Mesenchymal stem cell (in vitro differentiated cells and primary cell): ENCODE results near the gene SLC5A1.

ENCODE experiments used
- DNase-seq: peaks from one replicate; pipeline ENCODE4 v3.0.0-alpha.2; 2013
- H2AFZ ChIP-seq: one replicate; pipeline ENCODE4 v1.6.1; 2013; ENCODE audit warnings: low read depth, mild to moderate bottlenecking, control low read depth, inconsistent platforms, low read length, moderate library complexity
- H2AK5ac ChIP-seq: 2 replicates; pipeline ENCODE4 v1.6.1; 2013; ENCODE audit warnings: low read length, moderate library complexity, mild to moderate bottlenecking, inconsistent platforms; ENCODE audit not compliant: severe bottlenecking
- H2BK120ac ChIP-seq: one replicate; pipeline ENCODE4 v1.6.1; 2013; ENCODE audit warnings: low read depth, mild to moderate bottlenecking, inconsistent platforms, low read length, moderate library complexity
- H2BK12ac ChIP-seq, 2 experiments: one replicate each; pipeline ENCODE4 v1.6.1; 2013; ENCODE audit warnings: inconsistent platforms in 2 of 2, low read length in 2 of 2, mild to moderate bottlenecking in 2 of 2, moderate library complexity in 2 of 2, control low read depth in 1 of 2
- H2BK15ac ChIP-seq: one replicate; pipeline ENCODE4 v1.6.1; 2013; ENCODE audit warnings: mild to moderate bottlenecking, low read depth, inconsistent platforms; ENCODE audit not compliant: poor library complexity, severe bottlenecking
- H2BK5ac ChIP-seq: 2 replicates; pipeline ENCODE4 v1.6.1; 2013; ENCODE audit warnings: low read depth, mild to moderate bottlenecking, low read length, control low read depth, inconsistent platforms; ENCODE audit not compliant: poor library complexity, severe bottlenecking
- H3K14ac ChIP-seq, 2 experiments: one replicate each; pipeline ENCODE4 v1.6.1; 2013; ENCODE audit warnings: inconsistent platforms in 2 of 2, low read length in 2 of 2, control low read depth in 1 of 2, mild to moderate bottlenecking in 1 of 2, moderate library complexity in 1 of 2
- H3K18ac ChIP-seq, 2 experiments: one replicate each; pipeline ENCODE4 v1.6.1; 2013; ENCODE audit warnings: inconsistent platforms in 2 of 2, low read length in 2 of 2, control low read depth in 1 of 2, low read depth in 1 of 2, mild to moderate bottlenecking in 1 of 2
- H3K23ac ChIP-seq, 2 experiments: one replicate each; pipeline ENCODE4 v1.6.1; 2013; ENCODE audit warnings: inconsistent platforms in 2 of 2, low read length in 2 of 2, mild to moderate bottlenecking in 2 of 2, moderate library complexity in 2 of 2, control low read depth in 1 of 2
- H3K27ac ChIP-seq: 2 replicates; pipeline ENCODE4 v1.5.1; 2013; ENCODE audit warnings: mild to moderate bottlenecking, moderate library complexity, low read length, control low read depth, inconsistent platforms; ENCODE audit not compliant: poor library complexity, severe bottlenecking
- H3K27me3 ChIP-seq, 2 experiments: 2 replicates each; pipeline versions ENCODE4 v1.6.1 to v1.7.0; 2013; ENCODE audit warnings: low read length in 2 of 2, mild to moderate bottlenecking in 2 of 2, moderate library complexity in 2 of 2, control low read depth in 1 of 2, inconsistent platforms in 1 of 2; ENCODE audit not compliant: control insufficient read depth in 1 of 2, insufficient read depth in 1 of 2
- H3K36me3 ChIP-seq, 2 experiments: 2 replicates each; pipeline versions ENCODE4 v1.6.1 to v1.7.0; 2013; ENCODE audit warnings: low read length in 2 of 2, control low read depth in 1 of 2, inconsistent platforms in 1 of 2, low read depth in 1 of 2, mild to moderate bottlenecking in 1 of 2; ENCODE audit not compliant: insufficient read depth in 2 of 2, control insufficient read depth in 1 of 2
- H3K4ac ChIP-seq, 2 experiments: one replicate each; pipeline ENCODE4 v1.6.1; 2013; ENCODE audit warnings: inconsistent platforms in 2 of 2, low read length in 2 of 2, mild to moderate bottlenecking in 2 of 2, moderate library complexity in 2 of 2, control low read depth in 1 of 2, low read depth in 1 of 2
- H3K4me1 ChIP-seq: 2 replicates; pipeline ENCODE4 v1.6.1; 2013; ENCODE audit warnings: low read depth, low read length, control low read depth; ENCODE audit not compliant: control insufficient read depth, insufficient read depth
- H3K4me2 ChIP-seq: 2 replicates; pipeline ENCODE4 v1.6.1; 2013; ENCODE audit warnings: low read length, mild to moderate bottlenecking, inconsistent platforms; ENCODE audit not compliant: poor library complexity, severe bottlenecking
- H3K4me3 ChIP-seq, 2 experiments: 2 replicates each; pipeline versions ENCODE4 v1.5.1 to v1.7.0; 2013; ENCODE audit warnings: low read length in 2 of 2, mild to moderate bottlenecking in 2 of 2, control low read depth in 1 of 2, low read depth in 1 of 2; ENCODE audit not compliant: insufficient read depth in 1 of 2
- H3K79me1 ChIP-seq: replicated peaks from 2 replicates; pipeline ENCODE4 v1.6.1; 2013; ENCODE audit warnings: mild to moderate bottlenecking, control low read depth, low read length, inconsistent platforms; ENCODE audit not compliant: poor library complexity, severe bottlenecking
- H3K9ac ChIP-seq: 2 replicates; pipeline ENCODE4 v1.7.0; 2013; ENCODE audit warnings: mild to moderate bottlenecking, low read length, moderate library complexity
- H3K9me3 ChIP-seq: 2 replicates; pipeline ENCODE4 v1.7.0; 2013; ENCODE audit warnings: mild to moderate bottlenecking, low read length; ENCODE audit not compliant: control insufficient read depth
- H4K8ac ChIP-seq: one replicate; pipeline ENCODE4 v1.6.1; 2013; ENCODE audit warnings: inconsistent platforms, mild to moderate bottlenecking, low read length, moderate library complexity
- H4K91ac ChIP-seq: one replicate; pipeline ENCODE4 v1.6.1; 2013; ENCODE audit warnings: mild to moderate bottlenecking, low read length, inconsistent platforms
- WGBS: methylation state at CpG from one replicate; pipeline ENCODE4 v1.1.7; 2013; ENCODE audit warnings: mixed read lengths; 5-methylcytosine and 5-hydroxymethylcytosine counted together

Gene SLC5A1

GRCh38 chr22:32083000-32083399 lies 39.9 kb downstream of the SLC5A1 start:
- no peak overlapping the region for H2AFZ ChIP-seq
- no peak overlapping the region for H3K18ac ChIP-seq
- H4K91ac ChIP-seq = no peak overlapping the region
- H4K8ac ChIP-seq = no peak overlapping the region
- no peak overlapping the region for H2BK12ac ChIP-seq
- H3K79me1 ChIP-seq = no peaks in the 10 kb centered on the region
- no peak overlapping the region for H3K4me2 ChIP-seq
- H2BK5ac ChIP-seq = no peak overlapping the region
- H3K27ac ChIP-seq = no peak overlapping the region
- H2BK120ac ChIP-seq = no peak overlapping the region
- H3K36me3 ChIP-seq = no peaks in the 10 kb centered on the region
- 79% methylated on average over 6 of the region's 6 CpGs for WGBS
- no peaks in the 10 kb centered on the region for H3K9me3 ChIP-seq
- no peak overlapping the region for H2AK5ac ChIP-seq
- H3K4me3 ChIP-seq = no peak overlapping the region
- H3K9ac ChIP-seq = no peak overlapping the region
- H2BK15ac ChIP-seq = no peak overlapping the region
- H3K14ac ChIP-seq = peak overlapping the region in 1 of 2 experiments; percentile 23
- H3K4me1 ChIP-seq = peaks cover 6% of the 10 kb centered on the region
- H3K23ac ChIP-seq = no peak overlapping the region
- no peak overlapping the region for H3K4ac ChIP-seq
- H3K27me3 ChIP-seq = peaks cover 0 to 20% of the 10 kb centered on the region in 2 experiments
- no peak for DNase-seq

GRCh38 chr22:32083814-32084213 lies 40.8 kb downstream of the SLC5A1 start:
- H3K23ac ChIP-seq = no peak overlapping the region
- peaks cover 4 to 25% of the 10 kb centered on the region in 2 experiments for H3K27me3 ChIP-seq
- H2BK12ac ChIP-seq = no peak overlapping the region
- no peak for DNase-seq
- H2AFZ ChIP-seq = no peak overlapping the region
- H3K9me3 ChIP-seq = no peaks in the 10 kb centered on the region
- no peak overlapping the region for H2AK5ac ChIP-seq
- H3K4ac ChIP-seq = no peak overlapping the region
- H4K8ac ChIP-seq = no peak overlapping the region
- no peak overlapping the region for H3K14ac ChIP-seq
- no peaks in the 10 kb centered on the region for H3K36me3 ChIP-seq
- no peaks in the 10 kb centered on the region for H3K79me1 ChIP-seq
- H2BK120ac ChIP-seq = no peak overlapping the region
- no peak overlapping the region for H2BK15ac ChIP-seq
- H2BK5ac ChIP-seq = no peak overlapping the region
- H3K27ac ChIP-seq = no peak overlapping the region
- H3K4me3 ChIP-seq = no peak overlapping the region
- no peak overlapping the region for H3K18ac ChIP-seq
- H3K9ac ChIP-seq = no peak overlapping the region
- no peak overlapping the region for H4K91ac ChIP-seq
- peaks cover 6% of the 10 kb centered on the region for H3K4me1 ChIP-seq
- H3K4me2 ChIP-seq = no peak overlapping the region

- no peaks in the 10 kb centered on the region for H3K9me3 ChIP-seq
- no peaks in the 10 kb centered on the region for H3K79me1 ChIP-seq
- no peak overlapping the region for H3K18ac ChIP-seq
- H2BK12ac ChIP-seq = no peak overlapping the region
- H3K23ac ChIP-seq = no peak overlapping the region
- no peak overlapping the region for H3K4me2 ChIP-seq
- H3K4ac ChIP-seq = no peak overlapping the region
- no peaks in the 10 kb centered on the region for H3K36me3 ChIP-seq
- no peak overlapping the region for H2AFZ ChIP-seq
- H4K91ac ChIP-seq = no peak overlapping the region
- no peak overlapping the region for H3K14ac ChIP-seq
- no peak overlapping the region for H2BK120ac ChIP-seq
- no peaks in the 10 kb centered on the region for H3K4me1 ChIP-seq
- no peak for DNase-seq
- H3K9ac ChIP-seq = no peak overlapping the region
- WGBS = 81% methylated on average over 3 of the region's 3 CpGs
- H3K4me3 ChIP-seq = no peak overlapping the region
- H3K27ac ChIP-seq = no peak overlapping the region
- H3K27me3 ChIP-seq = peaks cover 11 to 23% of the 10 kb centered on the region in 2 experiments
- no peak overlapping the region for H2BK5ac ChIP-seq
- H2BK15ac ChIP-seq = no peak overlapping the region
- H4K8ac ChIP-seq = no peak overlapping the region
- no peak overlapping the region for H2AK5ac ChIP-seq
Observed at GRCh38 chr22:32088084-32088483, 45.0 kb downstream of the SLC5A1 start.

- no peak for DNase-seq
- Histone ChIP-seq H3K4me2 (no peak overlapping the region), H2BK120ac (no peak overlapping the region), H2BK12ac (no peak overlapping the region), H3K18ac (no peak overlapping the region), H2AK5ac (no peak overlapping the region), H2AFZ (no peak overlapping the region), H3K27me3 (peaks cover 15 to 48% of the 10 kb centered on the region in 2 experiments), H3K4me3 (no peak overlapping the region), H3K23ac (no peak overlapping the region), H3K9ac (no peak overlapping the region), H4K91ac (no peak overlapping the region), H3K36me3 (no peaks in the 10 kb centered on the region), H2BK5ac (no peak overlapping the region), H3K79me1 (no peaks in the 10 kb centered on the region), H3K27ac (no peak overlapping the region), H3K4me1 (no peaks in the 10 kb centered on the region), H3K14ac (no peak overlapping the region), H4K8ac (no peak overlapping the region), H2BK15ac (no peak overlapping the region), H3K9me3 (no peaks in the 10 kb centered on the region), H3K4ac (no peak overlapping the region)
- 27% methylated on average over 1 of the region's 1 CpG for WGBS
Observed at GRCh38 chr22:32097018-32097417, 54.0 kb downstream of the SLC5A1 start.
